ENCODE results near the gene MACROD1.

DNA sequence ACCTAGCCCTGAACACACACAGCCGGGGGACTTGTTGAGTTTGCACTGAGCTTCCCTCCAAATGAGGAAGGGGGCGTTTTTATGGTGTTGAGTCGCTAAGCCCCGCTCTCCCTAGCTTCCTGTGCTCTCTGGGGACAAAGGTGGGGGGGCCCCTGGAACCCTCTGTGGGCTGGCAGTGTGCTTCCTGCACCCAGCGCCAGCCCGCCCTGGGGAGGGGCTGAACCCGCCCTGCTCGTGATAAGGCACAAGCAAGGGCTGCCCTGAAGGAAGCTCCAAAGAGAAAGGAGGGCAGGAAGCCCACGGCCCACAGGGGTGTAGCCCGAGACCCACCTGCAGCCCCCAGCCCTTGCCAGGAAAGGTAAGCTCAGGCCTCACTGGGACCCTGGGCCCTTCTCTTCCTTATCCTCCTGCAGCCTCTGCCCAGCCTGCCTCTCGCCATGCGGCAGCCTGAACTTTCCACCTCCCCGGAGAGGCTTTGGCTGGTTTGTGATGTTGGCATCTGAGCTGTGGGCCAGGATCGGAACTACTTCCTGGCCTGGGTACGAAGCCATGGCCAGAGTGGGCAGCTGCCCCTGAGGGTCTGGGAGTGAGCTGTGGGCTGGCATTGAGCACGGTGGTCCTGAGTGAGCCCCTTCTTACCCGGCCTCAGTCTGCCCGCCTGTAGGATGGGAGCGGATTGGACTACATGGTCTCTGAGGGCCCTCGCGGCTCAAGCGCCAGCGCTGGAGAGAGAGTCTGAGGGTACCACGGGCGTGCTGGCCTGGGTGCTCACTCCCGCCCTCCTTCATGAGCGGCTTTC is 40.7 kb upstream of the MACROD1 start, which contains the start of gene FERMT3:
- TF ChIP-seq POLR2AphosphoS5 (IDR thresholded peaks at IDR 0.05) (peak; percentile 86 to 91 (median 88)), POLR2A (IDR thresholded peaks at IDR 0.05) (no peak)

Data from spleen (tissue), 3 donors.